AML-193 (cell line): ENCODE measurements around the gene SLC25A22.

Experiments
- DNase-seq, 2 experiments: peaks; one replicate each; lab custom pipeline; 2025; lab: John Stamatoyannopoulos, UW

SLC25A22 gene

GRCh38 chr11:746289-747157 lies 51.6 kb downstream of the SLC25A22 start:
- no peak for DNase-seq

DNA sequence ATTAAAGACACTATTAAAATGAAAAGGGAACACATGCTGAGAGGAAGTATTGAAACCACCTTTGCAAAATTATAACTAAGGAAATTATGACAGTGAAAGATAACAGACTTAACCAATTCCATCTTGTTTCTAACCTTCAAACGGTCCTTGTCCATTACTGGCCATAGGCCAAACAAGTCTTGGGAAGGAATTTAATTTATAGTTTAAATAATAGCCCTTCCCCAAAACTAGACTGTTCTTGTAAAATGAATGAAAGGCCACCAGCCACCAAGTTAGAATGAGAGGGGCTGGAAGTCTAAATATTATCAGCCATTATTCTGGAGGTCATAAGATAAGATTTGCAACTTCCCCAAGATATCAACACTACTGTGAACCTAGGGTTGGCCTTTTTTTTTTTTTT lies 52.7 kb downstream of the SLC25A22 start:
- no peak for DNase-seq

- DNase-seq, result no peak
Measured at GRCh38 chr11:742571-743201, 55.4 kb downstream of the SLC25A22 start.

GRCh38 chr11:742156-742546 lies 55.9 kb downstream of the SLC25A22 start:
- DNase-seq, result no peak
